ENCODE data around the gene CRIP3. TPM values are rescaled to one million over a fixed set of nuclear protein-coding genes. Genes with fewer than 3 reads are reported as not detected.
"Not testable (repeated sequence)": the region's sequence is repeated elsewhere in the genome, so short reads cannot be mapped to it uniquely, and the experiment has no call there.

Gene CRIP3
- 1 to 10 TPM in 1 of 2 donors, under 1 TPM in 1; 1.00 to 1.4 TPM for total RNA-seq
- long read RNA-seq, donor 1 = 0 reads
- long read RNA-seq, donor 2, partial matches to known transcripts = 0 of 1 reads
- long read RNA-seq, donor 2, other reads (novel, unspliced or antisense) = 1 of 1 reads

GRCh38 chr6:43308101-43308989 lies at the start of gene CRIP3:
Gene CRIP3 (minus strand): TSS chr6:43308826. CDS start chr6:43308792, 34 bp downstream.
- intact Hi-C loops (cut with DNase I) = no loop called here
- DNase-seq (ENCODE audit: low spot score) = no peak

GRCh38 chr6:43355862-43356590 lies 47.4 kb upstream of the CRIP3 start:
- intact Hi-C loops (cut with DNase I) = no loop called here
- no peak for DNase-seq (ENCODE audit: low spot score)

DNA sequence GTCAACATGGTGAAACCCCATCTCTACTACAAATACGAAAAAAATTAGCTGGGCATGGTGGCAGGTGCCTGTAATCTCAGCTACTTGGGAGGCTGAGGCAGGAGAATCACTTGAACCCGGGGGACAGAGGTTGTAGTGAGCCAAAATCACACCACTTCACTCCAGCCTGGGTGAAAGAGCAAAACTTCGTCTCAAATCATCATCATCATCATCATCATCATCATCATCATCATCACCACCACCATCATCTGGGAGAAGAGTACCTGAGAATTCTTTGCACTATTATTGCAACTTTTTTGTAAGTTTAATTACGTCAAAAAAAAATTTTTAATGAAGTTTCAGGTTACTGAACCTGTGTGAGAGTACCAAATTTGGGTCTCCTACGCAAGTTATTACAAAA lies 43.3 kb upstream of the CRIP3 start:
- DNase-seq (ENCODE audit: low spot score); intact Hi-C loops (cut with DNase I): not testable (repeated sequence)

DNA sequence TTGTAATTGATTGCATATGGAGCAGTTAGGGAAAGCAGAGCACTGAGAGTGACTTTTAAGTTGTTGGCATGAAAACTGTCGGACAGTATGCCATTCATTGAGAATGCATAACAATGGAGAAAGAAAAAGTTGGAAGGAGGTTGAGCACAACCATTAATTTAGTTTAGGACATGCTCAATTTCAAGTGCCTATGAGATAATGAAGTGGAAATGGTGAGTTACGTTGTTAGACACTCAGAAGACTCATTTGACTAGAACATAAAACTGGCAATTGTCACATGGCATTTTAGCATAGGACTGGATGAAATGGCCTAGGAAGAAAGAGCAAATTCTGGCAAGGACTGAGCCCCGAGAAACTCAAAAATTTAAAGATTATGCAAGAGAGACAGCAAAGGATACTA lies 38.8 kb upstream of the CRIP3 start:
- DNase-seq (ENCODE audit: low spot score) = no peak
- intact Hi-C loops (cut with DNase I) = no loop called here

- intact Hi-C loops (cut with DNase I) = no loop called here
- DNase-seq (ENCODE audit: low spot score) = no peak
These were observed 38.4 kb upstream of the CRIP3 start for GRCh38 chr6:43347021-43347420.

DNA sequence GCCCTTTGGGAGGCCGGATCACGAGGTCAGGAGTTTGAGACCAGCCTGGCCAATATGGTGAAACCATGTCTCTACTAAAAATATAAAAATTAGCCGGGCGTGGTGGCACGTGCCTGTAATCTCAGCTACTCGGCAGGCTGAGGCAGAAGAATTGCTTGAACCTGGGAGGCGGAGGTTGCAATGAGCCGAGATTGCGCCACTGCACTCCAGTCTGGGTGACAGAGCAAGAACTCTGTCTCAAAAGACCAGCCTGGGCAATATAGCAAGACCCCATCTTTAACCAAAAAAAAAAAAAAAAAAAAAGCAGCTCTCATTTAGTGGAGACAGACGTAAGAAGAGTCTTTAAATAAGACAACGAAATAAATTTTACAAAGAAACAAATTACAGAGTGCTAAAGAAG lies 37.6 kb upstream of the CRIP3 start:
- intact Hi-C loops (cut with DNase I); DNase-seq (ENCODE audit: low spot score): not testable (repeated sequence)

DNA sequence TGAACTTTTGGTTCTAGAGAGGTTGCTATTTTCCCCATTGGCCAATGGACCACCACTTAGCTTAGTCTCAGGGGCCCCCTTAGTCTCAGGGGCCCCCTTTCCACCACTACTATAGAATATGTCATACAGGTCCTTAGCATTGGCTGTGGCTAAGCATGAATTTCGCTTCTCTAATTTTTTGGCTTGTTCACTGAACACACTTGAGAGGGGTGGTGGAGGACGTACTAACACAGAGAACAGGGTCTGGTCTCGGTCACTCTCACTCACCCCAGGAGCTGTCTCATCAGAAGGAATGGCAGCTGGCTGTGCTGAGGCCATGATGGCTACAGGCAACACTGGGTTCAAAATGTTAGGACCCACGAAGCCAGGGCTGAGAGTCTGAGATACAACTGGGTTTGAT lies 30.5 kb upstream of the CRIP3 start:
- intact Hi-C loops (cut with DNase I) = loop anchor here in 1 of 2 donors (10.0 kb wide), 1 partner anchor 74 kb away; no protein-coding TSS in a partner anchor
- DNase-seq (ENCODE audit: low spot score) = no peak

DNA sequence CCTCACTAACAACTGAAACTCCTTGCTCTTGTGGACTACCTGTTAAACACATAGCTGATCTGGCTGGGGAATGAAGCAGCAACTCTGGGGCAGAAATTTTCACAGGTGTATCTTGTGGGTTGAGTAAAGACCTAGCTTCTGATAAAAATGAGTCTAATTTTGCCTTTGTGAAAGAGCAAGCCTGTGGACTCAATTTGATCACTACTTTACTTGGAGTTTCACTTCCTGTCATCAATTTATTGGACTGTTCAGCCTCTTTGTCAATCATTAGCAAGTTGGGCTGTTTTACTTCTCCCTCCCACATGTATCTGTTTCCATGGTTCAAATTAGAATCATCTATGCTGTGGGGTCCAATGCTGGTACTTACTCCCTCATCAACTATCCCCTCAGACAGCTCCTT lies 29.6 kb upstream of the CRIP3 start:
- DNase-seq (ENCODE audit: low spot score) = no peak
- intact Hi-C loops (cut with DNase I) = loop anchor here in 1 of 2 donors (10.0 kb wide), 1 partner anchor 73 kb away; no protein-coding TSS in a partner anchor

DNA sequence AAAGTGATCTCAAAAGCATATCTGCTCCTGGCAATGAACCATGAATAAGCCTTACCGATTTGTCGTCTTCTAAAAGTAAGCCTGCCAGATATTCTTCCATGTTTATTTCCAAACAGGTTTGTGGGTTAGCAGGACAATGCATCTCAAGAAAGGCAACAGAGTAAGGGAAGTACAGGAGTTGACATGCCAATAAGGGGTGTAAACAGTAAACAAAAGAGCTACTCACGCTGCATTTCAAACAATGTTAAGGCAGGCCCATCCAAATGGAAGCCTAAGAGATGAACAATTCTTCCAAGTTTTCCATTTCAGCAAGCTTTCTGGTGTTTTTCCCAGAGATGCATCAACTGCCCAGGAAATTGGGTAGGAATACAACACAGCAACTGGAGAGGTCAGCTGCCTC lies 27.8 kb upstream of the CRIP3 start:
- intact Hi-C loops (cut with DNase I) = loop anchor here in 1 of 2 donors (10.0 kb wide), 1 partner anchor 72 kb away; no protein-coding TSS in a partner anchor
- DNase-seq (ENCODE audit: low spot score) = no peak

DNA sequence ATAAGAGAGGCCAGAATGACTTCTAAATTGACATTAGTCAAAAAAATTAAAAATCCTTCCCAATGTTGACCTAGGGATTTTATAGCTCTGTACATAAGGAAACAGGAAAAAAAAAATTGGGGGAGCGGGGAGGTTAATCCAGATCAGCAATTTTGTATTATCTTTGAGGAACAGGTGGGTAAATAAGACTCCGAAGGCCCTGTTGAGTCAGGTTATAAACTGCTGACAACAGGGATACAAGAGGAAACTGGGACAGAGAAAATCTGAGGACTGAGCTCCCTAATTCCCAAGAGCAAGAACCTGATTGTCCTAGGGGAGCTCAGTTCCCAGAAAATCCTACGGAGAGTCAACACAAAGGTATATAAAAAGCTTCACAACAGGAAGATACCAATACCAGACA lies 26.8 kb upstream of the CRIP3 start:
- intact Hi-C loops (cut with DNase I) = loop anchor here (2.0 to 10.0 kb wide), 2 partner anchors 71 to 73 kb away; no protein-coding TSS in a partner anchor
- DNase-seq (ENCODE audit: low spot score) = no peak

- intact Hi-C loops (cut with DNase I) = loop anchor here (2.0 to 10.0 kb wide), 2 partner anchors 70 to 72 kb away; no protein-coding TSS in a partner anchor
These were observed 26.0 kb upstream of the CRIP3 start for GRCh38 chr6:43334466-43335095.

GRCh38 chr6:43331891-43332290 lies 23.3 kb upstream of the CRIP3 start:
- intact Hi-C loops (cut with DNase I) = loop anchor here in 1 of 2 donors (10.0 kb wide), 1 partner anchor 67 kb away; no protein-coding TSS in a partner anchor
- DNase-seq (ENCODE audit: low spot score) = no peak

More at GRCh38 chr6:43334466-43335095, 26.0 kb upstream of the CRIP3 start:
- no peak for DNase-seq (ENCODE audit: low spot score)

DNA sequence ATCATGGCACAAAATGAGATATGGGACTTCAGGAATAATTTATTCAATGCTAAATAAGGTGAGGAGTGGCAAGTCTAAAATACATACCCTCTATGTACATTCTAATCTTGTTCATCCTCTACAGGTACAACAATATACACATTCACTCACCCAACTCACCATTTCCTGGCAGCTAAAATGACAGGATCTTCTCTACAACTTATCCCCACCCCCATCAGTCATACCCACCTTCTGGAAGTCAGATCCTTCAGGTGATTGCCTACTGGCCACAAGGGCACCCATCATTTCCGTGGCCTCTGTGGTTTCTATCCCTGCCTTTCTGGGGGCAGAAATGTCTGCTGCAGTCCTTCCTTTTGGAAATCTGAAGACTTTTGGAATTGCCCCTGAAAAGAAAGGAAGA lies 22.8 kb upstream of the CRIP3 start:
- intact Hi-C loops (cut with DNase I) = loop anchor here in 1 of 2 donors (10.0 kb wide), 1 partner anchor 67 kb away; no protein-coding TSS in a partner anchor
- DNase-seq (ENCODE audit: low spot score) = no peak

- DNase-seq (ENCODE audit: low spot score) = no peak
- intact Hi-C loops (cut with DNase I) = loop anchor here in 1 of 2 donors (10.0 kb wide), 1 partner anchor 144 kb away; the partner anchor contains the start of gene CUL9
These were observed 19.9 kb upstream of the CRIP3 start for GRCh38 chr6:43328528-43328927.

DNA sequence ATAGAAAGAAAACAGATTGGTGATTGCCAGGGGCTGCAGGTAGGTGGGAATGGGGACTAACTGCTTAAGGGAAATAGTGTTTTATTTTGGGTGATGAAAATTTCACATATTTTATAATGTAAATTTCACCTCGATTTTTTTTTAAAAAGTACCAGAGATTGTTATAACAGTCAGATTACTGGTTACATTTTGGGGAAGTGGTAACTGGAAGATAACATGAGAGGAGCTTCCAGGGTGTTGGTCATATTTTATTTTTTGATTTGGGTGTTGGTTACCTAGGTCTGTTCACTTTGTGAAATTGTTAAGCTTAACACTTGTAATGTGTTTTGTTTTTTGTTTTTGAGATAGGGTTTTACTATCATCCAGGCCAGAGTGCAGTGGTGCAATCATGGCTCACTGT lies 17.2 kb upstream of the CRIP3 start:
- intact Hi-C loops (cut with DNase I) = loop anchor here in 1 of 2 donors (10.0 kb wide), 1 partner anchor 141 kb away; the partner anchor contains the start of gene CUL9
- no peak for DNase-seq (ENCODE audit: low spot score)

GRCh38 chr6:43318011-43318410 lies 9.4 kb upstream of the CRIP3 start:
- intact Hi-C loops (cut with DNase I) = no loop called here

GRCh38 chr6:43313813-43314212 lies 5.2 kb upstream of the CRIP3 start:
- intact Hi-C loops (cut with DNase I) = no loop called here
- DNase-seq (ENCODE audit: low spot score) = no peak

More at GRCh38 chr6:43318011-43318410, 9.4 kb upstream of the CRIP3 start:
- DNase-seq (ENCODE audit: low spot score) = no peak

DNA sequence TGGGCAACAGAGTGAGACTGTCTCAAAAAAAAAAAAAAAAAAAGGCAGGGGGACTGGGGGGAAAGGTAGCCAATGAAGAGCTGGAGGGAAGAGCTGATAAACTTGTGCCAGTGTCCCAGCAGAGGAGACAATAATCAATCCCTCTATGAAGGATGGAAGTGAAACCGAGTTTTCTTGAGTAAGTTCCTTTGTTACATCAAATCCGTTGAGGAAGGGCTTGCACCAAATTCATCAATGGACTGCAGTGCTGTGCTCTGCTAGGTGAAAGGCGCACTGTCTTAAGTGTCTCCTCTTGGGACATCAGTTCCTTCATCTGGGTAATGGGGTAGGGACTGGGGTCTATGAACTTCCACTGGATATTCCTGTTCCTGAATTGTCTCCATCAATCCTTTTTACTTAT lies 3.0 kb upstream of the CRIP3 start:
- no peak for DNase-seq (ENCODE audit: low spot score)
- intact Hi-C loops (cut with DNase I) = no loop called here

DNA sequence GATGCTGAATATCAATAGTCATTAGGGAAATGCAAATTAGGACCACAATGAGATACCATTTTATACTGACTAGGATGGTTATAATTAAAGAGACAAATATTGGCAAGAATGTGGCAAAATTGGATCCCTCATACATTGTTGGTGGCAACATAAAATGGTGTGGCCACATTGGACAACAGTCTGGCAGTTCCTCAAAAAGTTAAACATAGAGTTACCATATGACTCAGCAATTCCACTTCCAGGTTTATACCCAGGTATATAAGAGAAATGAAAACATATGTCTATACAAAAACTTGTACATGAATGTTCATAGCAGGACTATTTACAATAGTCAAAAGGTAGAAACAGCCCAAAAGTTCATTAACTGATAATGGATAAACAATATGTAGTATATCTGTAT lies 2.0 kb upstream of the CRIP3 start:
- DNase-seq (ENCODE audit: low spot score) = no peak
- intact Hi-C loops (cut with DNase I) = no loop called here
